ENCODE results near the gene SUN5.
A peak's percentile ranks its signal among the peaks of the same experiment; 100 is the strongest.

SUN5 gene

GRCh38 chr20:32991383-32991782 lies 12.8 kb downstream of the SUN5 start:
- no peak for DNase-seq

GRCh38 chr20:32990426-32990825 lies 13.8 kb downstream of the SUN5 start:
- DNase-seq = no peak

- DNase-seq = no peak
These were observed 14.5 kb downstream of the SUN5 start for GRCh38 chr20:32989507-32990283.

- no peak for DNase-seq
These were observed 16.2 kb downstream of the SUN5 start for GRCh38 chr20:32988008-32988407.

DNA sequence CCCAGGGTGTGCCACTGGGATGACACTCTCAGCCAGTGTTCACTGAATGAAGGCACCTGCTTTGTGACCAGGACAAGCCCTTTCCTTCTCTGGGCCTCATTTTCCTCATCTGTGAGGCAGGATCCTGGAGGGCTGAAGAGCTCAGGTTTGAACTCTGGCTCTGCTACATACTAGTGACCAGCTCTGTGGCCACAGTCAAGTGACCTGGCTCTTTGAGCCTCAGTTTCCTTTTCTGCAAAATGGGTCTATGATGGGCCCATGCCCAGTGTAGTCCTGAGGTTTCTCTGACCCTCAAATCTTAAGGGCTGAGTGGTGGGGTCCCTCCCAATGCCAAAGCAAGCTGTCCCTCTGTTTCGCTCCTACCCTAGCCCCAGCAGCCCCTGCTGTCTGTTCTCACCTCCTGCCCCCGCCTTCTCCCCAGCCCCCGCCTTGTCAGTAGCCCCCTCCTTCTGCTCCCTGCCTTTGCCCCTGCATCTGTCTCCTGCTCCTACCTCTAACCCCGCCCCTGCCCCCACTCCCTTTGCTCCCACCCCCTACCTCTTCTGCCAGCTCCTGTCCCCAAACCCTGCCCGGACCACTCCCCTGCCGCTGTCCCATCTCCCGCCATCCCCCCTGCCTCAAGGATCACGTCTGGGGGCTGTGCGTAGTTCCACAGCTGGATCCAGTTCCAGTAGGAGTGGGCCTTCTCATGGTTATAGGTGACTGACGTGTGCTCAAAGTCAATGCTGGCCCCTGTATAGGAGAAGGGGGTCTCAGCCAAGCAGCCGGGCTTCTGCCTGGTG lies 17.0 kb downstream of the SUN5 start:
- DNase-seq = no peak

DNA sequence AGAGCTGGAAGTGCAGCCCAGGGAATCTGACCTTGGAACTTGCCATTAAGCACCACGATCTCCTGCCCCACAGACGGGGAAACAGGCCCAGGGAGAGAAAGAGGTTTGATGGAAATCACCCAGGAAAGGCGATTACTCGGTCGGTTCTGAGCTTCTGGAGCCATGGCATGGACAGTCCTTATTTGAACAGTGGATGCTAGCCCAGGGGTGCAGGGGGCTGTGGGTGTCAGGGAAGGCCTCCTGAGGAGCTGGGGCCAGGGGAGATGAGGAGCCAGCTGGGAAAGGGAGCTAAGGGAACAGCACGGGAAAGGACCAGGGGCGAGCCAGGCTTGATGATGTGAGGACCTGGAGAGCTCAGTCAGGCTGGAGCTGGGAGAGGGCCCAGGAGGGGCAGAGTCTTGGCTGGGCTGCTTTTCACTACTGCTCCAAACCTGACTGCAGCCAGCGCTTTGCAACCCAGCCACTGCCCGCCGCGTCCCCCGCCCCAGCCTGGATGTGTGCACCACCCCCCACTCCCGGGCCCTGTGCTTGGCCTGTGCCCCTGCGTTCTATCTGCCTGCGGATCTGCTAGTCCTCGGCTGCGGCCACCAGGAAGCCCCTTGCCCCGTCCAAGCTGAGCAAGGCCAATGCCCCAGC lies 17.8 kb downstream of the SUN5 start:
- DNase-seq = no peak

DNA sequence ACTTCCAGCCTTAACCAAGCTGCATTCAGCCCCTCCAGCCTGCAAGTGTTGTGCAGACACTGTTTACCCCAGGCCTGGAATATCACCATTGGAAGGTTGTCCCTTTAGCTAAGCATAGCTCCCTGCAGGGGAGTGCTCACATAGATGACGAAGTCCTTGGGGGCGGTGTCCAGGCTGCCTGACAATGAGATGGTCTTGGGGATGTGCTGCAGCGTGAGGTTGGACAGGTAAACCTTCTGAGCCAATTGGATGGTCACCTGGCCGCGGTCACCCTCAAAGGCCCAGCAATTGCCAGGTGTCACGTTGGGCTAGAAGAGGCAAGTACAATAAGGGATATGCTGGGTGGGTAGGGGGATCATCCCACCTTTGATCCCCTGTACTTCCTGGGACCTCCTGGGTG lies 18.6 kb downstream of the SUN5 start:
- no peak for DNase-seq

DNA sequence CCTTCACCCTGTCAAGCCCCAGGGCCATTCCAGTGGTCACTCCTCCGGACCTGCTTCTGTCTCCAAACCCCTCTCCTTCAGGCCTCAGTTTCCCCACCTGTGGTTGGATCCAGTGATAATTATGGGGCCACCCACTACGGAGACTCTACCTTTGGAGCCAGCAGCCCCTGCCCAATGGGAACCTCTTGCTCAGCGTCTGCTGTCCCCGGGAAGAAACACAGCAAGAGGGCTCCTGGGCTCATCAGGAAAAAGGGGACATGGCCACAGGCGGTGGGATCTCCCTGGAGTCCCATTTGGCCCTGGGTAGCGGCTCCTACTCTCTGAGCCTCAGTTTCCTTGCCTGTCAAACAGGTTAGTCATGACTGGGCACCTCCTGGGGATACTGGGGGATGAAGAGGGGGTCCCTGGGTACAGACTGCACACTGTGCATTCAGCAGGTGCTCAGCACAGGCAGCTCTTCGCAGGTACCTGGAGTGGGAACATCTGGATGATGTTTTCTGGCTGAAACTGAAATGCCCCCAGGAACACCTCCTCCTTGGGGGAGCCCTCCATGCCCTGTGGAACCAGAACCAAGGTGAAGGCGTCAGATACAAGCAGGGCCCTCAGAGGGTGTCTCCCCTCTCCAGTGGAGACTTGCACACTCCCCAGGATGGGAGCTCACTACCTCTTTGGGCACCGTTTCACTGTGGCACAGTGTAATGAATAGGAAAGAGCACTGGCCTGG lies 19.4 kb downstream of the SUN5 start:
- DNase-seq = no peak

- no peak for DNase-seq
These were observed 20.0 kb downstream of the SUN5 start for GRCh38 chr20:32984196-32984595.

- no peak for DNase-seq
These were observed 20.6 kb downstream of the SUN5 start for GRCh38 chr20:32983459-32984112.

GRCh38 chr20:32982617-32983458 lies 21.4 kb downstream of the SUN5 start:
- DNase-seq = peak; percentile 14

DNA sequence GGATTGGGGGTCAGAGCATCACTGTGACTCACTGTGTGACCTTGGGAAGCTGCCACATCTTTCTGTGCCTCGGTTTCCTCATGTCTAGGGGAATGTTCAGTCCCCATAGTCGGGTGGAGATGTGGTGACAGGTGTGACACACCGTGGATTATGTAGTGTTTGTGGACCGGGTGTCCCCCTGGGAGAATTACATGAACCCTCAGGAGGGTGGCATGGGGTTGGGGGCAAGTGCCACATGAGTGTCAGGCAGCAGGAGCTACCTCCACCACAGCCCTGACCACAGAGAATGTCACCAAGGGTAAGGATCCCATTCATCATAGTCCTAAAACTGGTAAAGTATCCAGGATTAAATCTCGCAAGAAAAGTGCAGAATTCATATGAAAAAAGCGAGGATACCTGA lies 23.2 kb downstream of the SUN5 start:
- DNase-seq = no peak

GRCh38 chr20:32980131-32980941 lies 23.9 kb downstream of the SUN5 start:
- DNase-seq = peak; percentile 64

GRCh38 chr20:32979201-32979998 lies 24.8 kb downstream of the SUN5 start:
- no peak for DNase-seq

DNA sequence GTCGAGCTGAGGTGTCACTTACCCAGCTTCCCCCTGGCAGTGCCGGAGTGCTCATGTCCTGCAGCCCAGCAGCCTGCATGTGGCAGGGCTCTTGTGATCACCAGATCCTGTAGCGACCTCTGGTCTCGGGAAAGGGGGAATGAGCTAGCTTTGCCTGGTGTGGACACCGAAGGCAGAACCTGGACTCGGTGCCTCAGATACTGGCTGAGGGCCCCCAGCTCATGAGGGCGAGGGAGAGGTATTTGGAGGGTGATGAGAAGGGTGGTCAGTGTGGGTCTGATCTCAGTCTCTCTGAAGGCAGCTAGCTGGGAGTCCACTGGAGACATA lies 26.3 kb downstream of the SUN5 start:
- DNase-seq = no peak

DNA sequence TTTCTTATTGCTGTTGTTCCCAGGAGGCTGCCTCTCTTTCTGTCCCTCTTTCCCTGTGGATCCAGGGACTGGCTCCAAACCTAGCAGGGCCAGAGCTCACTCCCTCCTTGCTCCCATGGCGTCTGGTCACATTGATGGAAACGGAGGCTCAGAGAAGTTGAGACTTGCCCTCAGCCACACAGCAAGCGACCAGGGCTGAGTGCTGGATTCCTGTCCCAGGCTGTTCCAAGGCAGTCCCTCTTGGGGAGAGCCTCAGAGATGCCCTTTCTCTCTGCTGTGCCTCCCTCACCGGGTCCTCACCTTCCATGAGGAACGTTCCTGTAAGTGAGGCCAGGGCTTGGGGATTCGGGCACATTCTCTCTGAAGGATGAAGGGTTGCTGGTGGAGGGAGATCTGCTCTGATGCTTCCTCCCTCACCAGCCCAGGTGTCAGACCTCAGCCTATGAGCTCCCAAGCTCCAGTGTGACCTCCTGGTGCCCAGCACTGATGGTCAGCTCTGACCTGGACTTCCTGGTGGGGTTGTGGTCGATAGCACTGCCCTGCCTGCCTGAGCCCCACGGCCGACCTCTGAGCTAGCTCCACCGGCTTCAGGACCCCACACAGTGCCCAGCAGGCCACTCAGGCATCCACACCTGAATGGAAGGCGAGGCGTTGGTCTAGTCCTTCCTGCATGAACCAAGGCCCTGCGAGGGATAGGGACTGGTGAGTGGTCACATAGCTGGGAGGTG lies 26.8 kb downstream of the SUN5 start:
- DNase-seq = no peak

- DNase-seq = no peak
These were observed 27.5 kb downstream of the SUN5 start for GRCh38 chr20:32976746-32977145.

DNA sequence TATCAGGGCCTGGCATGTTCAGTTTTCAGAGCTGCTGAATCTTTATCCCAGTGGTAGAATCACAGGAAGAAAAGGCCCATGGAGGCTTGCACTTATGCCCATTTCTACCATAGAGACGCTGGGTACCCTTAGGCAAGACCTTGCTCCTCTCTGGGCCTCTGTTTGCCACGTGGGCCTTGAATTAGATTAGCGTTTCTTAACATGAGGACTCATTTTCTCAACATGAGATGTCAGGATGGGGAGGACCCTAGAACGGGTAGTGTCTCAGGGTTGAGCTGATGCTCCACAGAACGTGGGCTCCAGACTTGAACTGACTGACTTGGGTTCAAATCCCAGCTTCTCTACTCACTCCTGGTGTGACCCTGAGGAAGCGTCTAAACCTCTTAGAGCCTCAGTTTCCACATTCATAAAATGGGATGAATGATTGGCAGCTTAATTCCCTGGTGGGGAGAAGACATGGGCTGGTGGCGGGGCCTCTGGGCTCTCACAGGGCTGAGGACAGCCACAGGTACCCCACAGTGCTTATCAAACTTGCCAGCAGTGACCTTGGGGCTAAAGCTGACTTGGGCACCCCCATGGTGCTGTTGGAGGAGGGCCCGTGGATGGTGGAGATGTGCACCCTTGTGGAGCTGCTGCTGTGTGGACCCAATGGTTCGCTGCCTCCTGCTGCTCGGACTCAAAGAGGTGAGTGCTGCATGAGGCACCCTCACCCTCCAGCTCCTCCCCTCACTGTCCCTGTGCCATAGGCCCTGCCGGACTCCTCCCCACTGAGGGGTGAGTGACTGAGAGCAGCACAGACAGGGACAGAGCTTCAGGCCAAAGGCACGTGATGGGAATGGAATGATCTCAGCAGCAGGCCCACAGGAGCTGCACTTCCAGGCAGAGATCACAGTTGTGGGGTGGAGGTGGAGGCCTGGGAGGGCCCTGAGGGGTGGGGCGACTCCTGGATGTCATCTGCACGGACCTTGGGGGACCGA lies 28.2 kb downstream of the SUN5 start:
- DNase-seq = no peak
